Fibroblast of lung (primary cell): ENCODE data around the gene MYO18B. TPM values are rescaled to one million over a fixed set of nuclear protein-coding genes. Genes with fewer than 3 reads are reported as not detected.

Experiments used
- DNase-seq, 2 donors: peaks; one replicate each; pipeline versions ENCODE4 v3.0.0 to v3.0.0-alpha.2; 2010; ENCODE audit warnings: low read depth in 2 of 2
- H2AFZ ChIP-seq: 2 replicates; pipeline ENCODE4 v1.5.1; 2012; ENCODE audit warnings: low read length, control low read depth, inconsistent platforms
- H3K27ac ChIP-seq: 2 replicates; pipeline ENCODE4 v1.5.1; 2011; ENCODE audit warnings: low read length, control low read depth; ENCODE audit not compliant: insufficient read depth
- H3K27me3 ChIP-seq: 2 replicates; pipeline ENCODE4 v1.5.1; 2011; ENCODE audit warnings: mild to moderate bottlenecking, low read length; ENCODE audit not compliant: control insufficient read depth, insufficient read depth
- H3K36me3 ChIP-seq: 2 replicates; pipeline ENCODE4 v1.5.1; 2011; ENCODE audit warnings: low read length; ENCODE audit not compliant: control insufficient read depth, insufficient read depth
- H3K4me1 ChIP-seq: 2 replicates; pipeline ENCODE4 v1.5.1; 2011; ENCODE audit warnings: low read length; ENCODE audit not compliant: control insufficient read depth, insufficient read depth; ENCODE audit errors: extremely low read depth
- H3K4me2 ChIP-seq: 2 replicates; pipeline ENCODE4 v1.5.1; 2011; ENCODE audit warnings: low read length, control low read depth; ENCODE audit not compliant: insufficient read depth; ENCODE audit errors: extremely low read depth
- H3K4me3 ChIP-seq, 4 experiments: fragments of 200-600 bp in 1 of 4; sonication (generic) in 1 of 4; replicated peaks in 1 of 4; 2 replicates each; pipeline ENCODE4 v1.5.1; 2011 to 2016; ENCODE audit warnings: low read length in 4 of 4, low read depth in 3 of 4, mild to moderate bottlenecking in 3 of 4, control low read depth in 2 of 4, inconsistent platforms in 1 of 4, mixed read lengths in 1 of 4; ENCODE audit not compliant: insufficient read depth in 1 of 4; ENCODE audit errors: control extremely low read depth in 1 of 4
- H3K79me2 ChIP-seq: 2 replicates; pipeline ENCODE4 v1.5.1; 2012; ENCODE audit warnings: mild to moderate bottlenecking, low read length, inconsistent platforms; ENCODE audit not compliant: control insufficient read depth, insufficient read depth
- H3K9ac ChIP-seq: 2 replicates; pipeline ENCODE4 v1.5.1; 2011; ENCODE audit warnings: mild to moderate bottlenecking, low read length, control low read depth; ENCODE audit not compliant: insufficient read depth
- H3K9me3 ChIP-seq: 2 replicates; pipeline ENCODE4 v1.5.1; 2012; ENCODE audit warnings: low read depth, low read length; ENCODE audit not compliant: control insufficient read depth, insufficient read depth
- H4K20me1 ChIP-seq: 2 replicates; pipeline ENCODE4 v1.5.1; 2011; ENCODE audit warnings: low read length; ENCODE audit not compliant: control insufficient read depth, insufficient read depth; ENCODE audit errors: extremely low read depth
- CTCF ChIP-seq, 2 donors: IDR thresholded peaks in 1 of 2; conservative IDR thresholded peaks in 1 of 2; 1 replicate in 1 of 2; 2 replicates in 1 of 2; pipeline ENCODE4 v1.5.1; 2011 to 2012; ENCODE audit warnings: low read length in 2 of 2, control low read depth in 1 of 2, inconsistent platforms in 1 of 2, low read depth in 1 of 2, mild to moderate bottlenecking in 1 of 2
- EZH2 ChIP-seq: IDR thresholded peaks from 2 replicates; pipeline ENCODE4 v1.5.1; 2012; ENCODE audit warnings: low read length, control low read depth, mild to moderate bottlenecking; ENCODE audit errors: missing control alignments
- polyA plus RNA-seq, 2 donors: library from polyadenylated mRNA; depleted of rRNA in 1 of 2; stranded (reverse) in 1 of 2; unstranded in 1 of 2; fragments of >200 nt; gene quantifications; 2 replicates each; pipeline ENCODE4 v1.2.1, GENCODE V29; 2011 to 2012; ENCODE audit warnings: missing spikeins in 1 of 2
- total RNA-seq: library from RNA; depleted of rRNA; stranded (reverse); fragments of >200 nt; gene quantifications from 2 replicates; pipeline ENCODE4 v1.2.1, GENCODE V29; 2014

Gene MYO18B
- total and polyA plus RNA-seq, 2 donors (not counting 1 experiment from before 2014, with no cell fraction given), result 0.17 TPM; not detected in 1

- Histone ChIP-seq H3K9me3 (no peaks in the 10 kb centered on the region), H2AFZ (no peak overlapping the region), H3K36me3 (no peaks in the 10 kb centered on the region), H3K27me3 (no peaks in the 10 kb centered on the region), H3K27ac (no peak overlapping the region), H3K4me2 (no peak overlapping the region), H3K4me1 (no peaks in the 10 kb centered on the region), H3K4me3 (no peak overlapping the region), H3K9ac (no peak overlapping the region), H3K79me2 (no peaks in the 10 kb centered on the region), H4K20me1 (no peaks in the 10 kb centered on the region)
- TF ChIP-seq EZH2, result no peak
- no peak for TF ChIP-seq CTCF (conservative IDR thresholded peaks at IDR 0.05 in 1 of 2, IDR thresholded peaks at IDR 0.05 in 1 of 2; ENCODE audit: low read depth in 1 of 2, low read length in 2 of 2)
- DNase-seq, result no peak
These were observed 48.8 kb upstream of the MYO18B start for GRCh38 chr22:25693268-25693565.

DNA sequence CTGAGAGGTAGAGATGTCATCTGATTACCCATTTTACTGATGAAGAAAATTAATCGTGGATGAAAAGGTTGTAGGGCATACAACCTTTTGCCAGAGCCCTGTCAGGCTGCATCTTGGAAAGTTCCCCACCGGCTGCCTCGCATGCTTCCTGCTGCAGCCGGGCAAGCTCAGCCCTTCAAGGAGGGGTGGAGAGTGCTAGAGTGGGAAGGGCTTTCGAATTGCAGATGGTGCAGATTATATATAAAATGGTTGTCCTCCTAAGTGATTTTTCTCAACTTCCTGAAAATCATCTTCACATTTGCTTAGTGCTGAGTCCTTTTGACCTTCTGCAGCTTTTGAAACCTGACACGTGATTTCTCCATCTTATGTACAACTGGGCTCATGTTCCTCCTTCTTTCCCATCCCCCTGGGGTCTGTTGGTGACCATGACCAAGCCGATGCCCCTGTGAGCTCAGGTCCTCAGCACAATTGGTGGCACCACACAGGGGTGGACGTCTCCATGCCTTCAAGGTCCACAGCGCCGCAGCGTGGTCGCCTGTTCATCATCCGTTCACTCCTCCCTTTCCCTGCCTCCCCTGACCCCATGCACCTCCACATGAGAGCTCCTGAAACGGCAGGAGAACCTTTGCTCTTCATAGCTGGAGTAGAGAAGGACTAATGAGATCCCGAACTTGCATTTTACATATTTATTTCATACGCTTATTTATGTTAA is 47.6 kb upstream of the MYO18B start:
- no peaks in the 10 kb centered on the region for H3K36me3 ChIP-seq
- H4K20me1 ChIP-seq, result no peaks in the 10 kb centered on the region
- no peaks in the 10 kb centered on the region for H3K27me3 ChIP-seq
- no peak overlapping the region for H3K4me2 ChIP-seq
- H2AFZ ChIP-seq, result no peak overlapping the region
- H3K4me3 ChIP-seq, result no peak overlapping the region
- no peaks in the 10 kb centered on the region for H3K9me3 ChIP-seq
- H3K79me2 ChIP-seq, result no peaks in the 10 kb centered on the region
- H3K9ac ChIP-seq, result no peak overlapping the region
- DNase-seq, result no peak
- H3K27ac ChIP-seq, result no peak overlapping the region
- TF ChIP-seq EZH2, result no peak
- TF ChIP-seq CTCF (conservative IDR thresholded peaks at IDR 0.05 in 1 of 2, IDR thresholded peaks at IDR 0.05 in 1 of 2; ENCODE audit: low read depth in 1 of 2, low read length in 2 of 2), result no peak
- no peaks in the 10 kb centered on the region for H3K4me1 ChIP-seq

- no peaks in the 10 kb centered on the region for H3K4me1 ChIP-seq
- H3K4me2 ChIP-seq, result no peak overlapping the region
- no peak overlapping the region for H3K4me3 ChIP-seq
- no peak for TF ChIP-seq EZH2
- TF ChIP-seq CTCF (conservative IDR thresholded peaks at IDR 0.05 in 1 of 2, IDR thresholded peaks at IDR 0.05 in 1 of 2; ENCODE audit: low read depth in 1 of 2, low read length in 2 of 2), result no peak
- no peak overlapping the region for H3K9ac ChIP-seq
- no peak for DNase-seq
- H3K27me3 ChIP-seq, result no peaks in the 10 kb centered on the region
- no peak overlapping the region for H2AFZ ChIP-seq
- H4K20me1 ChIP-seq, result no peaks in the 10 kb centered on the region
- H3K36me3 ChIP-seq, result no peaks in the 10 kb centered on the region
- H3K9me3 ChIP-seq, result no peaks in the 10 kb centered on the region
- no peaks in the 10 kb centered on the region for H3K79me2 ChIP-seq
- no peak overlapping the region for H3K27ac ChIP-seq
These were observed 46.8 kb upstream of the MYO18B start for GRCh38 chr22:25695146-25695545.
